Neural progenitor cell (in vitro differentiated cells): ENCODE results near the gene CHIT1.

Experiments used
- EZH2 ChIP-seq: fragments of 200-600 bp; sonication (generic); IDR thresholded peaks from 2 replicates; pipeline ENCODE4 v1.6.1; 2017; ENCODE audit warnings: antibody characterized with exemption, mild to moderate bottlenecking, moderate library complexity
- EZH2phosphoT487 ChIP-seq: fragments of 200-600 bp; sonication (generic); IDR thresholded peaks from 2 replicates; pipeline ENCODE4 v1.6.1; 2017; ENCODE audit warnings: antibody characterized with exemption
- TF ChIP-seq, protein P1 (sequence below): fragments of 200-600 bp; sonication (generic); IDR thresholded peaks from 2 replicates; pipeline ENCODE4 v1.5.1; 2017; ENCODE audit warnings: antibody characterized with exemption, mild to moderate bottlenecking

DNA sequence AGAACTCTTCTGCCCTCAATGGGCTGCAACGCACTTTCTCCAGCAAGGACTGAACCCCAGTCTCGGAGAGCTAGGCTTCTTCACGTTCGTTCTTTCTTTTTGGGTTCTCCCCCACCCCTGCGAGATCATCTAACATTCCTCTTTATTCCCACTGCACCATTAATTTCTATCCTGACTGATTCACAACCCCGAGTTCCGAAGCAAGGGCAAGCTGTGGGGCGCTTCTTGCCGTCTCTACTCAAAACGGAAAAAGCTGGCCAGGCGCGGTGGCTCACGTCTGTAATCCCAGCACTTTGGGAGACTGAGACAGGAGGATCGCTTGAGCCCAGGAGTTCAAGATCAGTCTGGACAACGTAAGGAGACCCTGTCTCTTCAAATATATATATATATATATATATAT is 38.4 kb upstream of the CHIT1 start:
- TF ChIP-seq, protein P1, sequence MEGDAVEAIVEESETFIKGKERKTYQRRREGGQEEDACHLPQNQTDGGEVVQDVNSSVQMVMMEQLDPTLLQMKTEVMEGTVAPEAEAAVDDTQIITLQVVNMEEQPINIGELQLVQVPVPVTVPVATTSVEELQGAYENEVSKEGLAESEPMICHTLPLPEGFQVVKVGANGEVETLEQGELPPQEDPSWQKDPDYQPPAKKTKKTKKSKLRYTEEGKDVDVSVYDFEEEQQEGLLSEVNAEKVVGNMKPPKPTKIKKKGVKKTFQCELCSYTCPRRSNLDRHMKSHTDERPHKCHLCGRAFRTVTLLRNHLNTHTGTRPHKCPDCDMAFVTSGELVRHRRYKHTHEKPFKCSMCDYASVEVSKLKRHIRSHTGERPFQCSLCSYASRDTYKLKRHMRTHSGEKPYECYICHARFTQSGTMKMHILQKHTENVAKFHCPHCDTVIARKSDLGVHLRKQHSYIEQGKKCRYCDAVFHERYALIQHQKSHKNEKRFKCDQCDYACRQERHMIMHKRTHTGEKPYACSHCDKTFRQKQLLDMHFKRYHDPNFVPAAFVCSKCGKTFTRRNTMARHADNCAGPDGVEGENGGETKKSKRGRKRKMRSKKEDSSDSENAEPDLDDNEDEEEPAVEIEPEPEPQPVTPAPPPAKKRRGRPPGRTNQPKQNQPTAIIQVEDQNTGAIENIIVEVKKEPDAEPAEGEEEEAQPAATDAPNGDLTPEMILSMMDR = no peak
- TF ChIP-seq EZH2 (no peak), EZH2phosphoT487 (no peak)
